Glutamatergic neuron (in vitro differentiated cells): ENCODE results near the gene MRPL41. TPM values are rescaled to one million over a fixed set of nuclear protein-coding genes. Genes with fewer than 3 reads are reported as not detected.
A peak's percentile ranks its signal among the peaks of the same experiment; 100 is the strongest.
"Not testable (repeated sequence)": the region's sequence is repeated elsewhere in the genome, so short reads cannot be mapped to it uniquely, and the experiment has no call there.

Experiments
- DNase-seq: peaks from one replicate; pipeline ENCODE4 v3.0.0; 2022
- H3K27ac Mint-ChIP-seq: one replicate; pipeline ENCODE4 v1.8.0; 2020; ENCODE audit warnings: mild to moderate bottlenecking, mixed read lengths, inconsistent platforms; ENCODE audit not compliant: unreplicated experiment
- H3K27me3 Mint-ChIP-seq: one replicate; pipeline ENCODE4 v1.8.0; 2020; ENCODE audit warnings: mild to moderate bottlenecking, moderate library complexity, mixed read lengths, inconsistent platforms; ENCODE audit not compliant: unreplicated experiment
- H3K36me3 Mint-ChIP-seq: one replicate; pipeline ENCODE4 v1.8.0; 2020; ENCODE audit warnings: mild to moderate bottlenecking, mixed read lengths, inconsistent platforms; ENCODE audit not compliant: unreplicated experiment
- H3K4me1 Mint-ChIP-seq: one replicate; pipeline ENCODE4 v1.8.0; 2020; ENCODE audit warnings: mild to moderate bottlenecking, low read depth, mixed read lengths, inconsistent platforms; ENCODE audit not compliant: unreplicated experiment
- H3K4me3 Mint-ChIP-seq: one replicate; pipeline ENCODE4 v1.8.0; 2020; ENCODE audit warnings: mild to moderate bottlenecking, mixed read lengths, inconsistent platforms; ENCODE audit not compliant: unreplicated experiment
- H3K9me3 Mint-ChIP-seq: one replicate; pipeline ENCODE4 v1.8.0; 2020; ENCODE audit warnings: mild to moderate bottlenecking, moderate library complexity, mixed read lengths, inconsistent platforms; ENCODE audit not compliant: unreplicated experiment
- CTCF ChIP-seq: fragments of 200-600 bp; sonication (generic); IDR thresholded peaks from one replicate; pipeline ENCODE4 v1.5.0; 2021; ENCODE audit not compliant: partially characterized antibody, unreplicated experiment
- total RNA-seq: library from RNA; stranded (reverse); fragmentation: NEBNext Ultra II Directional; extraction: Animal tissue kit (Norgen Biotek cat#: 25700); gene quantifications from one replicate; pipeline ENCODE4 v1.2.1, GENCODE V29; 2021; ENCODE audit not compliant: unreplicated experiment

The MRPL41 gene
- total RNA-seq, 1 donor from 2014 or later = 48.9 TPM

- Mint-ChIP-seq H3K27ac (peak within 1 kb of the TSS; percentile 92), H3K36me3 (no peaks in the 10 kb centered on the region), H3K4me1 (peaks cover 3% of the 10 kb centered on the region), H3K27me3 (peaks cover 1% of the 10 kb centered on the region), H3K4me3 (peak within 1 kb of the TSS; percentile 98), H3K9me3 (peaks cover 7% of the 10 kb centered on the region)
- TF ChIP-seq CTCF = no peak
- DNase-seq = peak; percentile 93
Measured at GRCh38 chr9:137590469-137591383, 39.0 kb downstream of the MRPL41 start, which contains the start of gene ZMYND19. ZMYND19 (minus strand) TSS chr9:137590512; CDS start chr9:137590263, 249 bp downstream.

- peak overlapping the region; percentile 14 for H3K4me3 Mint-ChIP-seq
- H3K4me1 Mint-ChIP-seq = peaks cover 3% of the 10 kb centered on the region
- H3K9me3 Mint-ChIP-seq = peaks cover 5% of the 10 kb centered on the region
- DNase-seq = no peak
- TF ChIP-seq CTCF = no peak
- no peaks in the 10 kb centered on the region for H3K36me3 Mint-ChIP-seq
- H3K27me3 Mint-ChIP-seq = peaks cover 1% of the 10 kb centered on the region
- no peak overlapping the region for H3K27ac Mint-ChIP-seq
Measured at GRCh38 chr9:137592767-137593166, 41.1 kb downstream of the MRPL41 start.

- no peak for TF ChIP-seq CTCF
- Mint-ChIP-seq H3K9me3 (peaks cover 5% of the 10 kb centered on the region), H3K27ac (no peak overlapping the region), H3K4me3 (peak overlapping the region; percentile 14), H3K4me1 (peaks cover 3% of the 10 kb centered on the region), H3K27me3 (peaks cover 2% of the 10 kb centered on the region), H3K36me3 (no peaks in the 10 kb centered on the region)
- DNase-seq = no peak
Measured at GRCh38 chr9:137593176-137593575, 41.5 kb downstream of the MRPL41 start.

- H3K4me3 Mint-ChIP-seq, H3K36me3 Mint-ChIP-seq, H3K27me3 Mint-ChIP-seq, DNase-seq, H3K27ac Mint-ChIP-seq, H3K4me1 Mint-ChIP-seq, H3K9me3 Mint-ChIP-seq: not testable (repeated sequence)
Measured at GRCh38 chr9:137596577-137596976, 44.9 kb downstream of the MRPL41 start.

GRCh38 chr9:137598943-137599342 lies 47.3 kb downstream of the MRPL41 start:
- Mint-ChIP-seq H3K4me3 (no peak overlapping the region), H3K9me3 (no peaks in the 10 kb centered on the region), H3K36me3 (no peaks in the 10 kb centered on the region), H3K27ac (no peak overlapping the region), H3K4me1 (peaks cover 6% of the 10 kb centered on the region), H3K27me3 (peaks cover 9% of the 10 kb centered on the region)
- TF ChIP-seq CTCF = no peak
- DNase-seq = no peak

Other genes starting within 250 kb of the MRPL41 start
- gene NRARP, start 249.6 kb upstream of the MRPL41 start, total RNA-seq = 15.2 TPM
- 24.5 TPM for gene EXD3, start 128.7 kb upstream of the MRPL41 start, total RNA-seq
- 2.6 TPM for gene NOXA1, start 128.5 kb upstream of the MRPL41 start, total RNA-seq
- gene ENTPD8, start 110.5 kb upstream of the MRPL41 start, total RNA-seq = 1.0 TPM
- 131 TPM for gene NSMF, start 92.5 kb upstream of the MRPL41 start, total RNA-seq
- 6.7 TPM for gene PNPLA7, start 1.5 kb upstream of the MRPL41 start, total RNA-seq
- gene DPH7, start 27.0 kb downstream of the MRPL41 start, total RNA-seq = 64.6 TPM
- 33.9 TPM for gene ZMYND19, start 38.6 kb downstream of the MRPL41 start, total RNA-seq
- 22.5 TPM for gene ARRDC1, start 53.8 kb downstream of the MRPL41 start, total RNA-seq
- 162 TPM for gene EHMT1, start 67.1 kb downstream of the MRPL41 start, total RNA-seq